ENCODE measurements around the gene YARS2. TPM values are rescaled to one million over a fixed set of nuclear protein-coding genes. Genes with fewer than 3 reads are reported as not detected.

The YARS2 gene
- total and polyA plus RNA-seq, 7 donors: 8.4 to 19.9 (median 14.5) TPM

GRCh38 chr12:32698285-32698684 is 57.4 kb downstream of the YARS2 start:
- Histone ChIP-seq H3K27ac (no peak overlapping the region), H3K4me1 (no peaks in the 10 kb centered on the region), H3K27me3 (no peaks in the 10 kb centered on the region), H3K4me3 (no peak overlapping the region), H3K36me3 (peaks cover 0 to 15% (median 3%) of the 10 kb centered on the region in 4 donors), H3K9me3 (no peaks in the 10 kb centered on the region)
- TF ChIP-seq POLR2AphosphoS5 (IDR thresholded peaks at IDR 0.05): no peak
- no peak for TF ChIP-seq EP300 (IDR thresholded peaks at IDR 0.05)
- TF ChIP-seq CTCF (IDR thresholded peaks at IDR 0.05): no peak
- TF ChIP-seq POLR2A (IDR thresholded peaks at IDR 0.05): no peak
- intact Hi-C loops (cut with DNase I): no loop called here
- 64 to 75% methylated on average over 2 of the region's 2 CpGs for WGBS, 2 donors
- no peak for DNase-seq

GRCh38 chr12:32697445-32697844 is 58.3 kb downstream of the YARS2 start:
- no peak overlapping the region for H3K4me3 ChIP-seq
- H3K36me3 ChIP-seq: peaks cover 0 to 14% (median 3%) of the 10 kb centered on the region in 4 donors
- H3K4me1 ChIP-seq: peaks cover 0 to 5% (median 0%) of the 10 kb centered on the region in 4 donors
- TF ChIP-seq EP300 (IDR thresholded peaks at IDR 0.05) (no peak), POLR2AphosphoS5 (IDR thresholded peaks at IDR 0.05) (no peak), CTCF (IDR thresholded peaks at IDR 0.05) (no peak), POLR2A (IDR thresholded peaks at IDR 0.05) (no peak)
- intact Hi-C loops (cut with DNase I): no loop called here
- 90 to 97% methylated on average over 1 of the region's 1 CpG for WGBS, 2 donors
- H3K27me3 ChIP-seq: no peaks in the 10 kb centered on the region
- no peaks in the 10 kb centered on the region for H3K9me3 ChIP-seq
- no peak for DNase-seq
- H3K27ac ChIP-seq: no peak overlapping the region

Small RNAs within 50 kb of the gene (small RNA-seq; reads per million reads assigned to genes)
- 0 reads per million in 3 donors for gene RF00019

Other genes starting within 250 kb of the YARS2 start
- 10 to 100 TPM; 67.3 to 77.2 (median 72.6) TPM for gene DNM1L, start 76.6 kb downstream of the YARS2 start, total RNA-seq
- gene DNM1L, start 76.6 kb downstream of the YARS2 start, polyA plus RNA-seq: 10 to 100 TPM; 13.8 to 28.2 (median 24.5) TPM
- 1 to 10 TPM in 3 of 4 donors, under 1 TPM in 1; 0.71 to 4.2 (median 1.3) TPM for gene PKP2, start 140.9 kb upstream of the YARS2 start, total RNA-seq
- gene PKP2, start 140.9 kb upstream of the YARS2 start, polyA plus RNA-seq: 10 to 100 TPM; 39.6 to 45.2 (median 42.1) TPM